SK-N-SH (cell line): ENCODE results near the gene APLN. TPM values are rescaled to one million over a fixed set of nuclear protein-coding genes. Genes with fewer than 3 reads are reported as not detected.

ENCODE experiments used
- CTCF ChIA-PET: fragments of 300-600, 350-600 bp; formaldehyde crosslinking; extraction: SDS; loops from one replicate; lab custom pipeline; 2021; lab: Yijun Ruan, JAX
- POLR2A ChIA-PET: fragments of 350-600 bp; sonication (Branson Sonifier 250); formaldehyde crosslinking; extraction: SDS; loops from one replicate; lab custom pipeline; 2020; ENCODE audit warnings: antibody characterized with exemption, inconsistent platforms; lab: Yijun Ruan, JAX
- DNase-seq: peaks from one replicate; pipeline ENCODE4 v3.0.0; 2012
- H2AFZ ChIP-seq: fragments of 200-600 bp; sonication (generic); 2 replicates; pipeline ENCODE4 v1.8.1; 2016; ENCODE audit warnings: antibody characterized with exemption, mild to moderate bottlenecking, low read depth
- H3F3A ChIP-seq: fragments of 200-600 bp; sonication (generic); replicated peaks from 2 replicates; pipeline ENCODE3; 2016; ENCODE audit warnings: antibody characterized with exemption, mild to moderate bottlenecking; ENCODE audit not compliant: insufficient read depth
- H3K27ac ChIP-seq, 2 experiments: fragments of 200-500 bp in 1 of 2; fragments of 200-600 bp in 1 of 2; sonication (Bioruptor generic) in 1 of 2; sonication (generic), shearing (Covaris generic) in 1 of 2; 2 replicates each; pipeline versions ENCODE4 v1.5.1 to v1.6.1; 2014 to 2016; ENCODE audit warnings: low read depth in 2 of 2, inconsistent platforms in 1 of 2, low read length in 1 of 2, mild to moderate bottlenecking in 1 of 2, mixed read lengths in 1 of 2
- H3K27me3 ChIP-seq: fragments of 200-600 bp; sonication (generic), shearing (Covaris generic); 2 replicates; pipeline ENCODE4 v1.6.1; 2016; ENCODE audit warnings: mixed run types; ENCODE audit not compliant: insufficient read depth
- H3K36me3 ChIP-seq, 2 experiments: fragments of 200-500 bp in 1 of 2; fragments of 200-600 bp in 1 of 2; sonication (Bioruptor generic) in 1 of 2; sonication (generic) in 1 of 2; replicated peaks in 1 of 2; 2 replicates each; pipeline versions ENCODE3 to v1.5.1; 2014 to 2016; ENCODE audit warnings: low read length in 1 of 2, mild to moderate bottlenecking in 1 of 2; ENCODE audit not compliant: insufficient read depth in 2 of 2, control insufficient read depth in 1 of 2
- H3K4me1 ChIP-seq, 2 experiments: fragments of 200-500 bp in 1 of 2; fragments of 200-600 bp in 1 of 2; sonication (Bioruptor generic) in 1 of 2; sonication (generic), shearing (Covaris generic) in 1 of 2; 2 replicates each; pipeline versions ENCODE4 v1.5.1 to v1.6.1; 2014 to 2016; ENCODE audit warnings: low read depth in 1 of 2, low read length in 1 of 2, mixed run types in 1 of 2; ENCODE audit not compliant: insufficient read depth in 2 of 2, control insufficient read depth in 1 of 2
- H3K4me2 ChIP-seq: fragments of 200-600 bp; sonication (generic), shearing (Covaris generic); 2 replicates; pipeline ENCODE4 v1.6.1; 2017; ENCODE audit warnings: mixed run types
- H3K4me3 ChIP-seq, 2 experiments: fragments of 200-500 bp in 1 of 2; fragments of 200-600 bp in 1 of 2; sonication (Bioruptor generic) in 1 of 2; sonication (generic), shearing (Covaris generic) in 1 of 2; 2 replicates each; pipeline versions ENCODE4 v1.5.1 to v1.8.1; 2014 to 2016; ENCODE audit warnings: low read depth in 2 of 2, inconsistent platforms in 1 of 2, low read length in 1 of 2, mild to moderate bottlenecking in 1 of 2, mixed read lengths in 1 of 2, moderate library complexity in 1 of 2
- H3K79me2 ChIP-seq: fragments of 200-600 bp; sonication (generic); 2 replicates; pipeline ENCODE4 v1.8.1; 2017; ENCODE audit warnings: mild to moderate bottlenecking; ENCODE audit not compliant: insufficient read depth
- H3K9ac ChIP-seq: fragments of 200-600 bp; sonication (generic); 2 replicates; pipeline ENCODE4 v1.6.1; 2017; ENCODE audit warnings: mixed run types
- H3K9me2 ChIP-seq: fragments of 200-600 bp; sonication (generic); 2 replicates; pipeline ENCODE4 v1.6.1; 2017; ENCODE audit warnings: mixed run types
- H3K9me3 ChIP-seq: fragments of 200-600 bp; sonication (generic); 2 replicates; pipeline ENCODE4 v1.6.1; 2017; ENCODE audit warnings: mixed run types, mild to moderate bottlenecking, moderate library complexity
- H4K20me1 ChIP-seq: fragments of 200-600 bp; sonication (generic); 2 replicates; pipeline ENCODE4 v1.6.1; 2017; ENCODE audit warnings: mild to moderate bottlenecking, mixed run types; ENCODE audit not compliant: insufficient read depth
- ELF1 ChIP-seq: IDR thresholded peaks from 2 replicates; pipeline ENCODE4 v1.4.0; 2012
- EZH2phosphoT487 ChIP-seq: fragments of 200-600 bp; sonication (generic); IDR thresholded peaks from 2 replicates; pipeline ENCODE4 v1.6.1; 2017; ENCODE audit warnings: low read depth, mixed run types, mild to moderate bottlenecking, antibody characterized with exemption, moderate library complexity, borderline replicate concordance
- FOSL2 ChIP-seq: IDR thresholded peaks from 2 replicates; pipeline ENCODE4 v1.4.0; 2012; ENCODE audit warnings: low read depth, mild to moderate bottlenecking, moderate library complexity, borderline replicate concordance
- FOXM1 ChIP-seq: IDR thresholded peaks from 2 replicates; pipeline ENCODE4 v1.4.0; 2012; ENCODE audit warnings: low read depth, mild to moderate bottlenecking
- GABPA ChIP-seq: IDR thresholded peaks from 2 replicates; pipeline ENCODE4 v1.4.0; 2012; ENCODE audit warnings: low read depth, mild to moderate bottlenecking
- GATA2 ChIP-seq: sonication (generic); formaldehyde crosslinking; IDR thresholded peaks from 2 replicates; pipeline ENCODE4 v1.5.0; 2020; ENCODE audit warnings: mild to moderate bottlenecking, missing genetic modification reagents
- NFIC ChIP-seq: IDR thresholded peaks from 2 replicates; pipeline ENCODE4 v1.4.0; 2012; ENCODE audit warnings: borderline replicate concordance
- NRF1 ChIP-seq: IDR thresholded peaks from 2 replicates; pipeline ENCODE4 v1.6.1; 2012; ENCODE audit warnings: low read depth, mild to moderate bottlenecking, low read length
- POLR2AphosphoS5 ChIP-seq: IDR thresholded peaks from 2 replicates; pipeline ENCODE4 v1.6.1; 2012; ENCODE audit warnings: low read depth, low read length
- RAD21 ChIP-seq: IDR thresholded peaks from 2 replicates; pipeline ENCODE4 v1.6.1; 2012; ENCODE audit warnings: mild to moderate bottlenecking, low read length
- RFX5 ChIP-seq: IDR thresholded peaks from 2 replicates; pipeline ENCODE4 v1.6.1; 2012; ENCODE audit warnings: mild to moderate bottlenecking, improper control_type of control experiment, low read length
- RXRA ChIP-seq: IDR thresholded peaks from 2 replicates; pipeline ENCODE4 v1.4.0; 2012; ENCODE audit warnings: low read depth, mild to moderate bottlenecking, borderline replicate concordance
- SIN3A ChIP-seq: IDR thresholded peaks from 2 replicates; pipeline ENCODE4 v1.6.1; 2012; ENCODE audit warnings: low read depth, mild to moderate bottlenecking, low read length, moderate library complexity, borderline replicate concordance
- TAF1 ChIP-seq: IDR thresholded peaks from 2 replicates; pipeline ENCODE4 v1.6.1; 2012; ENCODE audit warnings: low read depth, mild to moderate bottlenecking, low read length, moderate library complexity, borderline replicate concordance
- TCF12 ChIP-seq: IDR thresholded peaks from 2 replicates; pipeline ENCODE4 v1.4.0; 2012
- polyA plus RNA-seq, 3 experiments: library from polyadenylated mRNA; depleted of rRNA; stranded (reverse); fragments of >200 nt; gene quantifications; 2 replicates each; pipeline ENCODE4 v1.2.3, GENCODE V29; 2012
- TF ChIP-seq, protein P1 (sequence below): fragments of 150-350 bp; IDR thresholded peaks from 2 replicates; pipeline ENCODE4 v1.6.1; 2017; ENCODE audit warnings: antibody characterized with exemption, low read length, low read depth, borderline replicate concordance
- TF ChIP-seq, protein P2 (sequence below): IDR thresholded peaks from 2 replicates; pipeline ENCODE4 v1.4.0; 2012; ENCODE audit warnings: low read depth, borderline replicate concordance
- TF ChIP-seq, protein P3 (sequence below): IDR thresholded peaks from 2 replicates; pipeline ENCODE4 v1.4.0; 2012; ENCODE audit warnings: low read depth, borderline replicate concordance
- TF ChIP-seq, protein P4 (sequence below): IDR thresholded peaks from 2 replicates; pipeline ENCODE4; 2012
- TF ChIP-seq, protein P5 (sequence below): fragments of 150-350 bp; IDR thresholded peaks from 2 replicates; pipeline ENCODE4 v1.6.1; 2016; ENCODE audit warnings: mild to moderate bottlenecking, low read depth, low read length

The APLN gene
- polyA plus RNA-seq, 1 of the 3 experiments (the other 2 are of a cell fraction) = 0.82 TPM

DNA sequence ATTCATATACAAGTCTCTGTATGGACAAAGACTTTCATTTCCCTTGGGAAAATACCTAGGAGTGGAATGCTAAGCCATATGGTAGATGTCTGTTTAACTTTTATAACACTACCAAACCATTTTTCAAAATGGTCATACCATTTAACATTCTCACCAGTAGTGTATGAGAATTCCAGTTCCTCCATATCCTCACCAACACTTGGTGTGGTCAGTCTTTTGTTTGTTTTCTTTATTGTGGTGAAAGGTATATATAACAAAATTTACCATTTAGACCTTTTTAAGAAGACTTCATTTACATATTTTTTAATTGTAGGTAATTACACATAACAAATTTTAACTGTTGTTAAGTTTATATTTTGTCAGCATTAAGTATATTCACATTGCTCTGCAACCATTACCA lies 12.7 kb upstream of the APLN start:
- Histone ChIP-seq H2AFZ (no peak overlapping the region), H3K9me2 (no peaks in the 10 kb centered on the region), H3K4me3 (no peak overlapping the region), H4K20me1 (no peaks in the 10 kb centered on the region), H3K27ac (no peak overlapping the region), H3K9ac (no peak overlapping the region), H3K9me3 (no peaks in the 10 kb centered on the region), H3K36me3 (no peaks in the 10 kb centered on the region), H3K79me2 (no peaks in the 10 kb centered on the region), H3K4me1 (peaks cover 0 to 13% of the 10 kb centered on the region in 2 experiments; a peak in 1 of 4 replicates), H3F3A (peaks cover 13% of the 10 kb centered on the region), H3K4me2 (no peak overlapping the region), H3K27me3 (no peaks in the 10 kb centered on the region)
- TF ChIP-seq FOXM1 = no peak
- TF ChIP-seq, protein P1, sequence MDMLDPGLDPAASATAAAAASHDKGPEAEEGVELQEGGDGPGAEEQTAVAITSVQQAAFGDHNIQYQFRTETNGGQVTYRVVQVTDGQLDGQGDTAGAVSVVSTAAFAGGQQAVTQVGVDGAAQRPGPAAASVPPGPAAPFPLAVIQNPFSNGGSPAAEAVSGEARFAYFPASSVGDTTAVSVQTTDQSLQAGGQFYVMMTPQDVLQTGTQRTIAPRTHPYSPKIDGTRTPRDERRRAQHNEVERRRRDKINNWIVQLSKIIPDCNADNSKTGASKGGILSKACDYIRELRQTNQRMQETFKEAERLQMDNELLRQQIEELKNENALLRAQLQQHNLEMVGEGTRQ = no peak
- TF ChIP-seq, protein P2, sequence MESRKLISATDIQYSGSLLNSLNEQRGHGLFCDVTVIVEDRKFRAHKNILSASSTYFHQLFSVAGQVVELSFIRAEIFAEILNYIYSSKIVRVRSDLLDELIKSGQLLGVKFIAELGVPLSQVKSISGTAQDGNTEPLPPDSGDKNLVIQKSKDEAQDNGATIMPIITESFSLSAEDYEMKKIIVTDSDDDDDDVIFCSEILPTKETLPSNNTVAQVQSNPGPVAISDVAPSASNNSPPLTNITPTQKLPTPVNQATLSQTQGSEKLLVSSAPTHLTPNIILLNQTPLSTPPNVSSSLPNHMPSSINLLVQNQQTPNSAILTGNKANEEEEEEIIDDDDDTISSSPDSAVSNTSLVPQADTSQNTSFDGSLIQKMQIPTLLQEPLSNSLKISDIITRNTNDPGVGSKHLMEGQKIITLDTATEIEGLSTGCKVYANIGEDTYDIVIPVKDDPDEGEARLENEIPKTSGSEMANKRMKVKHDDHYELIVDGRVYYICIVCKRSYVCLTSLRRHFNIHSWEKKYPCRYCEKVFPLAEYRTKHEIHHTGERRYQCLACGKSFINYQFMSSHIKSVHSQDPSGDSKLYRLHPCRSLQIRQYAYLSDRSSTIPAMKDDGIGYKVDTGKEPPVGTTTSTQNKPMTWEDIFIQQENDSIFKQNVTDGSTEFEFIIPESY = no peak
- no peak for TF ChIP-seq GABPA
- TF ChIP-seq, protein P3, sequence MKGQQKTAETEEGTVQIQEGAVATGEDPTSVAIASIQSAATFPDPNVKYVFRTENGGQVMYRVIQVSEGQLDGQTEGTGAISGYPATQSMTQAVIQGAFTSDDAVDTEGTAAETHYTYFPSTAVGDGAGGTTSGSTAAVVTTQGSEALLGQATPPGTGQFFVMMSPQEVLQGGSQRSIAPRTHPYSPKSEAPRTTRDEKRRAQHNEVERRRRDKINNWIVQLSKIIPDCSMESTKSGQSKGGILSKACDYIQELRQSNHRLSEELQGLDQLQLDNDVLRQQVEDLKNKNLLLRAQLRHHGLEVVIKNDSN = no peak
- no peak for TF ChIP-seq ELF1
- TF ChIP-seq TAF1 = no peak
- TF ChIP-seq RFX5 = no peak
- TF ChIP-seq NFIC = no peak
- TF ChIP-seq RAD21 = no peak
- no peak for TF ChIP-seq TCF12
- no peak for TF ChIP-seq GATA2 (CRISPR knock-in tag)
- no peak for TF ChIP-seq FOSL2
- TF ChIP-seq EZH2phosphoT487 = no peak
- TF ChIP-seq RXRA = no peak
- TF ChIP-seq, protein P4, sequence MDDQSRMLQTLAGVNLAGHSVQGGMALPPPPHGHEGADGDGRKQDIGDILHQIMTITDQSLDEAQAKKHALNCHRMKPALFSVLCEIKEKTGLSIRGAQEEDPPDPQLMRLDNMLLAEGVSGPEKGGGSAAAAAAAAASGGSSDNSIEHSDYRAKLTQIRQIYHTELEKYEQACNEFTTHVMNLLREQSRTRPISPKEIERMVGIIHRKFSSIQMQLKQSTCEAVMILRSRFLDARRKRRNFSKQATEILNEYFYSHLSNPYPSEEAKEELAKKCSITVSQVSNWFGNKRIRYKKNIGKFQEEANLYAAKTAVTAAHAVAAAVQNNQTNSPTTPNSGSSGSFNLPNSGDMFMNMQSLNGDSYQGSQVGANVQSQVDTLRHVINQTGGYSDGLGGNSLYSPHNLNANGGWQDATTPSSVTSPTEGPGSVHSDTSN = no peak
- TF ChIP-seq POLR2AphosphoS5 = no peak
- TF ChIP-seq, protein P5, sequence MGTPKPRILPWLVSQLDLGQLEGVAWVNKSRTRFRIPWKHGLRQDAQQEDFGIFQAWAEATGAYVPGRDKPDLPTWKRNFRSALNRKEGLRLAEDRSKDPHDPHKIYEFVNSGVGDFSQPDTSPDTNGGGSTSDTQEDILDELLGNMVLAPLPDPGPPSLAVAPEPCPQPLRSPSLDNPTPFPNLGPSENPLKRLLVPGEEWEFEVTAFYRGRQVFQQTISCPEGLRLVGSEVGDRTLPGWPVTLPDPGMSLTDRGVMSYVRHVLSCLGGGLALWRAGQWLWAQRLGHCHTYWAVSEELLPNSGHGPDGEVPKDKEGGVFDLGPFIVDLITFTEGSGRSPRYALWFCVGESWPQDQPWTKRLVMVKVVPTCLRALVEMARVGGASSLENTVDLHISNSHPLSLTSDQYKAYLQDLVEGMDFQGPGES = no peak
- TF ChIP-seq SIN3A = no peak
- no peak for TF ChIP-seq NRF1
- POLR2A ChIA-PET = no interaction called here
- no peak for DNase-seq
- CTCF ChIA-PET = no interaction called here
